GM12874 (cell line): Measurements from ENCODE around the gene RAB18.

Experiments used
- TF ChIP-seq, protein P1 (sequence below): IDR thresholded peaks from 2 replicates; pipeline ENCODE4 v1.5.1; 2011; ENCODE audit warnings: low read depth, mild to moderate bottlenecking, control low read depth, low read length, moderate library complexity; ENCODE audit not compliant: insufficient read depth

Gene RAB18

DNA sequence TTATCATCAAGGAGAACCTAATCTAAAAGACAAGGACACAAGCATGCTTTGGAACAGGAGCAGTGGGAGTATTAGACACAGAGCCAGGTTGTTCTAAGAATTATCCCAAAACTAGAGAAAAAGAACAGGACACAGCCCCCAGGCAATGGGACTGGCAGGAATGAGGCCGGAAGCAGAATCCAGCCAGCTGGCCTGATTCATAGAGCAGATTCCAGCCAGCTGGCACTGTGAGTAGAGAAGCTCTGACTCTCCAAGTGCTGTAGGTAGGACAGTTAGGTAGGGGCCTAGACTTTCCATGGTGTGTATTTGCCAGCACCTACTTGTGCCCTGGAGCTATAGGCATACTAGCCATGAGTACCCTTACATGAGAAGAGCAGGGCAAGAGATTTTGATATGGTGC lies 13.3 kb upstream of the RAB18 start:
- TF ChIP-seq, protein P1, sequence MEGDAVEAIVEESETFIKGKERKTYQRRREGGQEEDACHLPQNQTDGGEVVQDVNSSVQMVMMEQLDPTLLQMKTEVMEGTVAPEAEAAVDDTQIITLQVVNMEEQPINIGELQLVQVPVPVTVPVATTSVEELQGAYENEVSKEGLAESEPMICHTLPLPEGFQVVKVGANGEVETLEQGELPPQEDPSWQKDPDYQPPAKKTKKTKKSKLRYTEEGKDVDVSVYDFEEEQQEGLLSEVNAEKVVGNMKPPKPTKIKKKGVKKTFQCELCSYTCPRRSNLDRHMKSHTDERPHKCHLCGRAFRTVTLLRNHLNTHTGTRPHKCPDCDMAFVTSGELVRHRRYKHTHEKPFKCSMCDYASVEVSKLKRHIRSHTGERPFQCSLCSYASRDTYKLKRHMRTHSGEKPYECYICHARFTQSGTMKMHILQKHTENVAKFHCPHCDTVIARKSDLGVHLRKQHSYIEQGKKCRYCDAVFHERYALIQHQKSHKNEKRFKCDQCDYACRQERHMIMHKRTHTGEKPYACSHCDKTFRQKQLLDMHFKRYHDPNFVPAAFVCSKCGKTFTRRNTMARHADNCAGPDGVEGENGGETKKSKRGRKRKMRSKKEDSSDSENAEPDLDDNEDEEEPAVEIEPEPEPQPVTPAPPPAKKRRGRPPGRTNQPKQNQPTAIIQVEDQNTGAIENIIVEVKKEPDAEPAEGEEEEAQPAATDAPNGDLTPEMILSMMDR = no peak

DNA sequence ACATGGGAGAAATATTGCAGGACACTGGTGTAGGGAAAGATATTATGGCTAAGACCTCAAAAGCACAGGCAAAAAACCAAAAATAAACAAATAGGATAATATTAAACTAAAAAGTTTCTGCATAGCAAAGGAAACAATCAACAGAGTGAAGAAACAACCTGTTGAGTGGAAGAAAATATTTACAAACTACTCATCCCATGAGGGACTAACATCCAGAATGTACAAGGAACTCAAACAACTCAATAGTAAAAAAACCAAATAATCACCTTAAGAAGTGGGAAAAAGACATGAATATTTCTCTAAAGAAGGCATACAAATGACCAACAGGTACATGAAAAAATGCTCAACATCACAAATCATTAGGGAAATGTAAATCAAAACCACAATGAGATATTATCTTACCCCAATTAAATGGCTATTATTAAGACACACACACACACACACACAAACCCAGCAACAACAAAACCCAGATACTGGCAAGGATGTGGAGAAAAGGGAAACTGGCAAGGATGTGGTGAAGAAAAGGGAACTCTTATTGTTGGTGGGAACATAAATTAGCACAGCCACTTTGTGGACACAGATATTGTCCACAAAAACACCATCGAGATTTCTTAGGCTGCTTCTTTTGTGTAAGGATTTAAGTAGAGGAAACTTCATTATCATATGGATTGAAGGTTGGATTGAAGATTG lies 9.8 kb upstream of the RAB18 start:
- TF ChIP-seq, protein P1 = no peak

DNA sequence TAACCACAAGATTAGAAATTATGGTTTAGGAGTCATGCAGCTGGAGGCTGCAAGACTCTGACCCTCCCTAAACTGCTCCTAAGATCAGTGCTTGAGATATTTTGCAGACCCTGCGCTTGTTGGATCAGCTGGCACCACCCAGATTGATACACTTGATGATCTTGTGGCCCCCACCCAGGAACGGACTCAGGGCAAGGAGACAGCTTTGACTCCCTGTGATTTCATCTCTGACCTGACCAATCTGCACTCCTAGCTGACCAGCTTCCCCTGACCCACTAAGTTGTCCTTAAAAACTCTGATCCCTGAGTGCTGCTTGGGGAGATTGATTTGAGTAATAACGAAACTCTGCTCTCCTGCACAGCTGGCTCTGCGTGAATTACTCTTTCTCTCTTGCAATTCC lies 8.0 kb upstream of the RAB18 start:
- TF ChIP-seq, protein P1 = no peak

DNA sequence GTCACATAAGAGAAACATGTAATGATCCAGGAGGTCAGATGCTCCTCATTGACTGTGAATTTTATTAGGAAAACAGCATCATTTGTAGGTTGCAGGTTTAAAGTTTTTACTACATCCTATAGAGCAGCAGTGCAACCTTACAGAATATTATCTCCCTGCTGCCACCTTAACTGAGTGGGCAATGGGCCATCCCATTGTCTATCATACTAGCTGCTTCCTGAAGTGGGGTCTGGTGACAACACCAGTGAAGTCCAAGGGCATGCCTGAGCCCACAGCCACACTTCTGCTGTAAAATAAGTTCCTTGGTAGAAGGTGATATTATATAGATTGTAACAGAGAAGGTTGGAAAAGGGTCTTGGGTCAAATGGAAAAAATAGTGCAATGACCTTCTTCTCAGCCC lies 4.0 kb upstream of the RAB18 start:
- TF ChIP-seq, protein P1 = no peak

DNA sequence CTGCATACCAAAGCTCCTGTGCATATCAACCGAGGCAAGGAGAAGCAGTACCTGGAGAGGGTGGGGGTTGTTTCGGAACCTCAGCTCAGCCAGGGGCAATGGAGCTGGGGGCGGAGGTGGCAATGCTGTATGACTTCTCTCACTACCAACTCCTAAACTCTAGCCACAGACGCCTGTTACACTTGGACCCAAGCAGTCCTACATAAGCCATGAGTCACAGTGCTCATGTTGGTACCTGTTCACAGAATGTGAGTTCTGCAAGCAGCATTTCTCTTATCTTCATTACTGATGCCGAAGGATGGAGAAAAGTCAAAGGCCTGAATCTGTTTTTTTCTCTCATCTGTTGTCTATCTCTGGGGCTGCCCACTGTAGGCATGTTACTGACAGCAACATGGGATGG lies 3.2 kb upstream of the RAB18 start:
- TF ChIP-seq, protein P1 = no peak

DNA sequence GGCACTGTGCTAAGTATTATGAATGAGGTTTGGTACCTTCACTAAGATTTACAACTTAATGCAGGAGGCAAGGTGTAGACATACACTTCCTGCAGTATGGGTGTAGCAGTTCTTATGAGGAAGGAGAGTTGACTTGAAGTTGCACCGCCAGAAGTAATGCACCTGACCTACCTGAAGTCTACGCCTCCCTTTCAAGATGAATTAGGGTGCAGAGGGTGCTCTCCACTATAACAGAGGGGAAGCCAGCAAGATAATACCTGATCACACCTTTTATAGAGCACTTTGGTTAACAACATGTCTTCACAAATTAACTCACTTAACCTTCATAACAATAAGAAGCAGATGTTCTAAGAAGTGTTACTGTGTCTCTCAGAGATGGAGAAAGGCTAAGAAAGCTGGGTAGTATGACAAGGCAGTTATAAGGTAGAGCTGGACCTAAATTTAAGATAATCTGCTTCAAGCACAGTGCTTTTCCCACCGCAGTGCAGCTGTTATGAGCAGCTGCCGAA lies 552 bp upstream of the RAB18 start:
- TF ChIP-seq, protein P1 = no peak

DNA sequence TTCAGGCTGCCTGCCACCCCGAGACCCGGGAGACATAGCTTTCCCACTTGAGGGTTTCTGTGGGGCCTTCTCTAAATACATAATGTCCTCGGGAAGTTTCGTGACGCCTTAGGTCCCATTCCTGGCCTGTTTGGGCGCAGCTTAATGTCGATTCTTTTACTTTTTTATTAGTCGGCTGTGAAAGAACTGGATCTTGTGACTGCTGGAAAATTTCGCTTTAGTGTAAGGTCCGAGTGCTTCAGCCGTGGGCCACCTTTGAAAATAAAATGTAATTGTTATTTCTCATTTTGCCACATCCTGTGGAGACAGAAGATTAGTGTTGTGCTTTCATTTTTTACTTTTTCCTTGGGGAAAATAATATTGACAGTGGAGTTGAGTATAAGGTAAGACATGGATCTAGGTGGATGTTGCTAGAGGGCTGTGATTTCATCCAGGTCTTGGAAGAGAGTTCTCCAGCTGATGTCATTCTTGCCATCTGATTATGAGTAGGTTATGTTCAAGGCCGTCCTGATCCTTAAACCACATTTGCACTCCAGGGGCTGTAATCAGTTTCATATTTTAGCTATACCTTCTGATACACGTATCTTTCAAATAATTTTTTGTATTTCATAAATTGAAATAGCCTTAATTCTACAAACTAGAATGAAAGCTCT lies 830 bp downstream of the RAB18 start:
- TF ChIP-seq, protein P1 = no peak
